Measurements from ENCODE around the gene CEP164. TPM values are rescaled to one million over a fixed set of nuclear protein-coding genes. Genes with fewer than 3 reads are reported as not detected.
"Not testable (repeated sequence)": the region's sequence is repeated elsewhere in the genome, so short reads cannot be mapped to it uniquely, and the experiment has no call there.

CEP164 gene
- total RNA-seq, 2 donors from 2014 or later, result 9.0 to 9.6 TPM

- no peak for DNase-seq
- ATAC-seq, result no peak
- intact Hi-C loops (cut with DNase I), result no loop called here
Observed at GRCh38 chr11:117303101-117303500, 24.6 kb upstream of the CEP164 start.

- ATAC-seq (no peak), DNase-seq (no peak)
- intact Hi-C loops (cut with DNase I), result no loop called here
Observed at GRCh38 chr11:117303646-117304315, 23.9 kb upstream of the CEP164 start.

- no peak for DNase-seq
- ATAC-seq, result no peak
- intact Hi-C loops (cut with DNase I), result no loop called here
Observed at GRCh38 chr11:117305145-117305544, 22.5 kb upstream of the CEP164 start.

- DNase-seq, result no peak
- ATAC-seq, result no peak
- intact Hi-C loops (cut with DNase I), result no loop called here
Observed at GRCh38 chr11:117309310-117309709, 18.3 kb upstream of the CEP164 start.

GRCh38 chr11:117313091-117313490 lies 14.6 kb upstream of the CEP164 start:
- DNase-seq (no peak), ATAC-seq (no peak)
- intact Hi-C loops (cut with DNase I), result no loop called here

- intact Hi-C loops (cut with DNase I), result no loop called here
- no peak for DNase-seq
- no peak for ATAC-seq
Observed at GRCh38 chr11:117313828-117314768, 13.6 kb upstream of the CEP164 start.

DNA sequence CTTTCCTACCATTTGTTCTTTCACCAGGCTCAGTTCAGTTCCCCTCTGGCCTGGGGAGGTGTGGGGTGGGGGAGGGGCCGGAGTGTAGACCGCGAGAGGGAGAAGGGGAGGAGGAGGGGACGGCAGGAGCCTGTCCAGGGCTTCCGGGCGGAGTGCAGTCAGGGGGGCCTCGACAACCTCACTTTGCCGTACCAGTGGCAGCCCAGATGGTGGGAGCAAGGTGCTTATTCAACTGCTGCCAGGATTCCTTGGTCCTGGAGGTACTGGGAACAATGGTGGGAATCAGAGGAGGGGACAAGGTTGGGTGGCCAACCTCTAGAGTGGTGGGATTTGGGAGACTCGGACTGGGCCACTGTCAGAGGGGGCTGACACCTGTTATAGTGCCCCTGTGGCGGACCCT lies 12.8 kb upstream of the CEP164 start:
- intact Hi-C loops (cut with DNase I), result no loop called here
- ATAC-seq (peak in 1 of 2 donors; percentile 9), DNase-seq (no peak)

GRCh38 chr11:117315285-117316196 lies 12.1 kb upstream of the CEP164 start:
- DNase-seq, result no peak
- ATAC-seq, result peak; percentile 65 to 66
- intact Hi-C loops (cut with DNase I), result no loop called here

DNA sequence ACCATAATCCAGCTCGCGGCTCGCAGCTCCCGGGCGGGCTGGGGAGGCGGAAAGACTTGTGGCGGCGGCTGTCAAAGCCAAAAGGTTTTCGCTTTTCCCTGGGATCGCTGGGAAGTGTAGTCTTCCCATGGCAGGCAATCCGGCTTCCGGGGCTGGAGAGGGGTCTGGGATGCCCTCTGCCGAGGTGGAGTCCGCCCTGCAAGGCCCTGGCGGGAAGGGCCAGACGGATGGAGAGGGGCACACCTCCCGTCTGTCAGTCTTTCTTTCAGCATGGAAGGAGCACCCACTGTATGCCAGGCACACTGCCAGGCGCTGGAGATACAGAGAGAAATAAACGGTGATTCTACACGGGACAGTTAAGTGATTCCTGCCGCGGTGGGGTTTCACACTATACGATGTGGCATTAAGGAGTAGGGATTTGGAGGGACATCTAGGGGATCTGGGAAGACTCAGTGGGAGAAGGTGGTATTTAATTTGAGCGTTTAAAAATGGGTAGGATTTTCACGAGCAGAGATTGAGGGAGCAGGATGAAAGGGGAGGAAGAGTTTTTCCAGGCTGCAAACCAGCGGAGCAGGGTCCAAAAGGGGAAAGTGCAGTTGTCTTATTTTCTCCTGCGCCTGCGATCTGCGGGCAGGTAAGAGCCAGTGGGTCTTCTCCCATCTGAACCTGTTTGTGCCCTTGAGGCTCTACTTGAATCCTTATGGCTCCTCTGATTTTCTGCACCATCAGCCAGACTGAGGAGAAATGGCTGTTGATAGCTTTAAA lies 11.3 kb upstream of the CEP164 start, which contains the start of gene BACE1:
TSS of gene BACE1 (minus strand) at position 60 of the 765 bp plus-strand sequence. CDS start 461 bp downstream, outside the sequence.
- peak; percentile 94 to 96 for ATAC-seq
- DNase-seq, result peak; percentile 90
- intact Hi-C loops (cut with DNase I), result no loop called here

DNA sequence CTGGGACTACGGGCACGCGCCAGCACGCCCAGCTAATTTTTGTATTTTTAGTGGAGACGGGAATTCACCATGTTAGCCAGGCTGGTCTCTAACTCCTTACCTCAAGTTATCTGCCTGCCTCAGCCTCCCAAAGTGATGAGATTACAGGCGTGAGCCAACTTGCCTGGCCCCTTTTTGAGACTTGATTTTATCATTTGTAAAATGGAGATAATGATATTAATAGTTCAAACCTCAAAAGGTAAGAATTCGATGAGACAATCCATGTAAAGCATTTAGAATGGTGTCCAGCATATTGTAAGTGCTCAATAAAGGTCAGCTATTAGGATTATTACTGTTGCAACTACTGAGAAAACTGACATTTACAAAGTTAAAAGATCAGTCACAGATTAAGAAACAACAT lies 8.9 kb upstream of the CEP164 start:
- no peak for DNase-seq
- ATAC-seq, result no peak
- intact Hi-C loops (cut with DNase I), result no loop called here

GRCh38 chr11:117319214-117319840 lies 8.3 kb upstream of the CEP164 start:
- DNase-seq (no peak), ATAC-seq (no peak)
- intact Hi-C loops (cut with DNase I), result no loop called here

GRCh38 chr11:117327255-117327566 lies 443 bp upstream of the CEP164 start:
- intact Hi-C loops (cut with DNase I); ATAC-seq; DNase-seq: not testable (repeated sequence)

DNA sequence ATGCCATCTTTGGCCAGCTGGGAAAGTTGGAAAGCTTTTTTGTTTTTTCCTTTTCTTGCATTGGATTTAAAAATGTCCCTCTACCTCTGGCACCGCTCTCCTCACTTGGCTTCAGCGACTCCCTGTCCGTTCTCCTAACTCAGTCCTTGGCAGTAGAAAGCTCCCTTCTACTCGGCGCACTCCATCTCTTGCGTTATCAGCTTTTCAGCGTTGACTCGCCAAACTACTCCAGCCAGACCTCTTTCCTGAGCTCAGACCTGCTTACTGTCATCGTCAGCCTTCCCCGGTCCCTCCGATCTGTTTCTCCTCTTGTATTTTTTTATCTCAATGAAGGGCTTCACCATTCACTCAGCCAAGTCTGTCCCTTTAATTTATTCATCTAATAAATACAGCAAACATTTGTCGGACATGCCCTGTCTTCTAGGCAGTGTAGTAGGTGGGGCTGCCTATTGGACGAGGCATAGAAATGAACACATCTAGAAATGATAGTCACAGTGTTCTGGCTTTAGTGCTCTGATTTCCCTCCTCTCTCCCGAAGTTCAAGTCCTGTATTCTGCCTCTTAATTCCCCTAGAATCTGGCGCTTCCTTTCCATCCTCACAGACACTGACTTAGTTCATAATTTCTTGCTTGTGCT lies 839 bp downstream of the CEP164 start:
- no peak for DNase-seq
- peak; percentile 62 to 67 for ATAC-seq
- intact Hi-C loops (cut with DNase I), result no loop called here

- intact Hi-C loops (cut with DNase I), result no loop called here
- DNase-seq (no peak), ATAC-seq (no peak)
Observed at GRCh38 chr11:117332843-117333242, 5.2 kb downstream of the CEP164 start.

GRCh38 chr11:117333917-117334316 lies 6.3 kb downstream of the CEP164 start:
- no peak for DNase-seq
- intact Hi-C loops (cut with DNase I), result no loop called here
- ATAC-seq, result no peak

GRCh38 chr11:117334896-117335295 lies 7.2 kb downstream of the CEP164 start:
- intact Hi-C loops (cut with DNase I), result no loop called here
- no peak for DNase-seq
- no peak for ATAC-seq

GRCh38 chr11:117335399-117335798 lies 7.7 kb downstream of the CEP164 start:
- intact Hi-C loops (cut with DNase I), result no loop called here
- DNase-seq (no peak), ATAC-seq (no peak)

GRCh38 chr11:117337076-117337475 lies 9.4 kb downstream of the CEP164 start:
- ATAC-seq, result no peak
- intact Hi-C loops (cut with DNase I), result no loop called here
- no peak for DNase-seq

All from left cardiac atrium (tissue), 4 donors.